HepG2 (cell line): ENCODE data around the gene TMEM117. TPM values are rescaled to one million over a fixed set of nuclear protein-coding genes. Genes with fewer than 3 reads are reported as not detected.

Experiments
- ATAC-seq: fragments of 200-7000 bp; cut with Tn5 transposase; 3 replicates; pipeline ENCODE4 v1.9.1; 2020; ENCODE audit warnings: mild to moderate bottlenecking, moderate library complexity
- BruUV-seq: library from RNA; stranded (reverse); fragments of 400-500 nt; replicated peaks from 2 replicates; lab custom pipeline; 2021; lab: Mats Ljungman, UMichigan
- CTCF ChIA-PET: fragments of 300-600 bp; formaldehyde crosslinking; extraction: SDS; loops from one replicate; lab custom pipeline; 2021; ENCODE audit warnings: low total read pairs, inconsistent platforms, low intra/inter-chr PET ratio; lab: Yijun Ruan, JAX
- POLR2A ChIA-PET: fragments of 350-600 bp; sonication (Branson Sonifier 250); formaldehyde crosslinking; loops from one replicate; lab custom pipeline; 2020; ENCODE audit warnings: antibody characterized with exemption, inconsistent platforms; lab: Yijun Ruan, JAX
- DNase-seq: peaks from one replicate; pipeline ENCODE4 v3.0.0-alpha.2; 2015; ENCODE audit warnings: low spot score
- FAIRE-seq: peaks from 3 replicates; lab custom pipeline; 2011; peaks lifted over from hg19 to GRCh38; lab: Jason Lieb, UNC
- H2AFZ ChIP-seq: one replicate; pipeline ENCODE4 v1.6.1; 2011; ENCODE audit warnings: low read length, inconsistent platforms
- H3K27ac ChIP-seq: fragments of 300-600 bp; 3 replicates; pipeline ENCODE4 v1.8.0; 2011; ENCODE audit warnings: mixed run types, mild to moderate bottlenecking, mixed read lengths, low read length, inconsistent platforms; ENCODE audit not compliant: insufficient read depth; ENCODE audit errors: extremely low read length
- H3K27me3 ChIP-seq, 2 experiments: fragments of 200-600 bp in 1 of 2; 2 replicates in 1 of 2; 3 replicates in 1 of 2; pipeline versions ENCODE4 v1.6.0 to v1.8.0; 2011; ENCODE audit warnings: low read length in 2 of 2, mild to moderate bottlenecking in 2 of 2, moderate library complexity in 2 of 2, inconsistent platforms in 1 of 2; ENCODE audit not compliant: insufficient read depth in 2 of 2, control insufficient read depth in 1 of 2
- H3K36me3 ChIP-seq, 2 experiments: fragments of 200-600 bp in 1 of 2; replicated peaks in 1 of 2; 2 replicates in 1 of 2; 3 replicates in 1 of 2; pipeline versions ENCODE4 v1.5.1 to v1.8.0; 2011; ENCODE audit warnings: low read length in 2 of 2, inconsistent platforms in 1 of 2; ENCODE audit not compliant: insufficient read depth in 2 of 2, control insufficient read depth in 1 of 2
- H3K4me1 ChIP-seq: 2 replicates; pipeline ENCODE4 v1.5.1; 2012; ENCODE audit warnings: low read length, inconsistent platforms; ENCODE audit not compliant: insufficient read depth
- H3K4me2 ChIP-seq: 2 replicates; pipeline ENCODE4 v1.6.0; 2011; ENCODE audit warnings: low read depth, low read length, inconsistent platforms
- H3K4me3 ChIP-seq, 3 experiments: fragments of 200-600 bp in 1 of 3; sonication (generic), shearing (Covaris generic) in 1 of 3; replicated peaks in 1 of 3; 2 replicates each; pipeline ENCODE4 v1.5.1; 2011 to 2016; ENCODE audit warnings: low read length in 3 of 3, inconsistent platforms in 2 of 3, low read depth in 2 of 3, mild to moderate bottlenecking in 2 of 3, control low read depth in 1 of 3, mixed read lengths in 1 of 3; ENCODE audit not compliant: insufficient read depth in 1 of 3
- H3K79me2 ChIP-seq: one replicate; pipeline ENCODE4 v1.6.1; 2011; ENCODE audit warnings: low read length, inconsistent platforms; ENCODE audit not compliant: insufficient read depth
- H3K9ac ChIP-seq: 2 replicates; pipeline ENCODE4 v1.6.0; 2011; ENCODE audit warnings: mild to moderate bottlenecking, low read depth, low read length, inconsistent platforms; ENCODE audit not compliant: insufficient read depth
- H3K9me3 ChIP-seq: 2 replicates; pipeline ENCODE4 v1.5.1; 2012; ENCODE audit warnings: mild to moderate bottlenecking, low read length
- H4K20me1 ChIP-seq: 2 replicates; pipeline ENCODE4 v1.6.0; 2011; ENCODE audit warnings: inconsistent platforms, mild to moderate bottlenecking, low read length, moderate library complexity; ENCODE audit not compliant: insufficient read depth
- EZH2 ChIP-seq: conservative IDR thresholded peaks from 2 replicates; pipeline ENCODE4 v1.6.1; 2012; ENCODE audit warnings: mild to moderate bottlenecking, low read depth, low read length, moderate library complexity
- HMG20B ChIP-seq: conservative IDR thresholded peaks from 2 replicates; pipeline ENCODE4 v1.6.1; 2016; ENCODE audit warnings: missing genetic modification reagents, missing compliant biosample characterization
- HNF1A ChIP-seq, 2 experiments: sonication (generic) in 1 of 2; formaldehyde crosslinking in 1 of 2; IDR thresholded peaks; 2 replicates each; pipeline versions ENCODE4 v1.4.0 to v1.6.1; 2016 to 2020; ENCODE audit warnings: borderline replicate concordance in 1 of 2, low read depth in 1 of 2, mild to moderate bottlenecking in 1 of 2, missing genetic modification reagents in 1 of 2
- KDM4B ChIP-seq: sonication (generic); formaldehyde crosslinking; IDR thresholded peaks from 2 replicates; pipeline ENCODE4 v1.4.0; 2020; ENCODE audit warnings: missing genetic modification reagents
- NR2F6 ChIP-seq, 2 experiments: IDR thresholded peaks; 2 replicates each; pipeline ENCODE4 v1.6.1; 2016; ENCODE audit warnings: antibody characterized with exemption in 1 of 2, mild to moderate bottlenecking in 1 of 2
- PAWR ChIP-seq: sonication (generic); formaldehyde crosslinking; IDR thresholded peaks from 2 replicates; pipeline ENCODE4 v1.4.0; 2020; ENCODE audit warnings: missing genetic modification reagents, mild to moderate bottlenecking, borderline replicate concordance
- RERE ChIP-seq: IDR thresholded peaks from 2 replicates; pipeline ENCODE4 v1.6.1; 2016; ENCODE audit warnings: low read depth, missing genetic modification reagents, missing compliant biosample characterization
- TBL1XR1 ChIP-seq: fragments of 150-350 bp; IDR thresholded peaks from 2 replicates; pipeline ENCODE4 v1.6.1; 2014; ENCODE audit warnings: borderline replicate concordance, low read length; ENCODE audit not compliant: partially characterized antibody
- THRA ChIP-seq: sonication (generic); formaldehyde crosslinking; IDR thresholded peaks from 2 replicates; pipeline ENCODE4 v1.4.0; 2020; ENCODE audit warnings: missing genetic modification reagents, borderline replicate concordance
- TSC22D2 ChIP-seq: sonication (generic); formaldehyde crosslinking; IDR thresholded peaks from 2 replicates; pipeline ENCODE4 v1.5.1; 2020; ENCODE audit warnings: missing genetic modification reagents, mild to moderate bottlenecking, borderline replicate concordance
- ZBTB21 ChIP-seq: sonication (generic); formaldehyde crosslinking; IDR thresholded peaks from 2 replicates; pipeline ENCODE4 v1.4.0; 2020; ENCODE audit warnings: missing genetic modification reagents
- ZSCAN21 ChIP-seq: sonication (generic); formaldehyde crosslinking; IDR thresholded peaks from 2 replicates; pipeline ENCODE4 v1.8.0; 2022; ENCODE audit warnings: mild to moderate bottlenecking, missing genetic modification reagents, moderate library complexity, borderline replicate concordance
- WGBS: methylation state at CpG from one replicate; pipeline ENCODE4 v1.1.6; 2017; ENCODE audit warnings: low lambda C conversion rate; 5-methylcytosine and 5-hydroxymethylcytosine counted together
- in situ Hi-C: cut with HindIII; loops from 2 replicates; pipeline ENCODE4 v1.10.0; 2017; ENCODE audit warnings: low pct_unique_long_range_greater_than_20kb; ENCODE audit not compliant: extremely low pct_ligation_motif_present
- intact Hi-C: fragments of 100-400 bp; cut with micrococcal nuclease; formaldehyde crosslinking; loops from one replicate; pipeline ENCODE4 v1.10.0; 2022; ENCODE audit not compliant: unreplicated experiment
- polyA plus RNA-seq, 8 experiments: library from polyadenylated mRNA; depleted of rRNA in 3 of 8; stranded (reverse) in 7 of 8; unstranded in 1 of 8; fragments of >200 nt; fragmentation: Illumina TruSeq in 4 of 8; extraction: Trizol in 4 of 8; gene quantifications; 2 replicates each; pipeline versions ENCODE4 v1.2.1 to v1.2.3, GENCODE V29; 2011 to 2016; ENCODE audit warnings: low read depth in 4 of 8, missing spikeins in 1 of 8, mixed read lengths in 1 of 8; ENCODE audit not compliant: insufficient read depth in 1 of 8
- total RNA-seq, 5 experiments: library from RNA; depleted of rRNA; stranded (reverse); fragments of >200 nt; fragmentation: Illumina TruSeq; extraction: Trizol; gene quantifications; 2 replicates each; pipeline ENCODE4 v1.2.3, GENCODE V29; 2016; ENCODE audit warnings: low read depth in 1 of 5

The TMEM117 gene
- total and polyA plus RNA-seq, 2 of the 13 experiments (the other 11 are each of a cell fraction or from before 2014, with no cell fraction given): 2.8 to 8.5 TPM

- in situ Hi-C loops (loop anchor here (5.0 to 25.0 kb wide), 2 partner anchors 106 to 371 kb away; no protein-coding TSS in a partner anchor), intact Hi-C loops (loop anchor here (2.0 to 5.0 kb wide), 3 partner anchors 126 to 439 kb away; partner anchors contain the start of genes IRAK4 and PUS7L)
- H3K4me2 ChIP-seq: no peak overlapping the region
- 88% methylated on average over 2 of the region's 2 CpGs for WGBS
- no TSS peak for BruUV-seq
- no peak overlapping the region for H2AFZ ChIP-seq
- H3K9me3 ChIP-seq: no peaks in the 10 kb centered on the region
- H3K27ac ChIP-seq: no peak overlapping the region
- ChIA-PET CTCF (interaction anchor here (1.4 kb wide), 1 partner anchor 382 kb away, joined by 5 read pairs; no protein-coding TSS in a partner anchor), POLR2A (no interaction called here)
- DNase-seq (no peak), ATAC-seq (no peak), FAIRE-seq (no peak)
- H3K27me3 ChIP-seq: no peaks in the 10 kb centered on the region
- 0 out of 2 replicates have a peak, but pooled peaks cover 4% of the 10 kb centered on the region for H3K4me1 ChIP-seq
- H3K9ac ChIP-seq: no peak overlapping the region
- H4K20me1 ChIP-seq: no peaks in the 10 kb centered on the region
- H3K4me3 ChIP-seq: no peak overlapping the region
- H3K79me2 ChIP-seq: no peaks in the 10 kb centered on the region
- no peaks in the 10 kb centered on the region for H3K36me3 ChIP-seq
- no peak for TF ChIP-seq TSC22D2
- no peak for TF ChIP-seq PAWR (CRISPR knock-in tag)
- no peak for TF ChIP-seq THRA (CRISPR knock-in tag)
- TF ChIP-seq ZBTB21: no peak
- no peak for TF ChIP-seq EZH2
- no peak for TF ChIP-seq RERE (CRISPR knock-in tag)
- TF ChIP-seq TBL1XR1: no peak
- TF ChIP-seq HNF1A (IDR thresholded peaks at IDR 0.05; ENCODE audit: low read depth): no peak
- no peak for TF ChIP-seq HNF1A (CRISPR knock-in tag; IDR thresholded peaks at IDR 0.05; ENCODE audit: borderline replicate concordance)
- TF ChIP-seq KDM4B (CRISPR knock-in tag): no peak
- TF ChIP-seq NR2F6 (IDR thresholded peaks at IDR 0.05): no peak
- no peak for TF ChIP-seq NR2F6 (CRISPR knock-in tag; IDR thresholded peaks at IDR 0.05)
- TF ChIP-seq HMG20B (CRISPR knock-in tag): no peak
- TF ChIP-seq ZSCAN21 (CRISPR knock-in tag): no peak
Measured at GRCh38 chr12:43883748-43884147, 47.9 kb downstream of the TMEM117 start.
